Left colon (tissue), 2 donors: Measurements from ENCODE around the gene TM6SF1. TPM values are rescaled to one million over a fixed set of nuclear protein-coding genes. Genes with fewer than 3 reads are reported as not detected.
A peak's percentile ranks its signal among the peaks of the same experiment; 100 is the strongest.
"Not testable (repeated sequence)": the region's sequence is repeated elsewhere in the genome, so short reads cannot be mapped to it uniquely, and the experiment has no call there.

ENCODE experiments used
- ATAC-seq: fragments of 200-7000 bp; cut with Tn5 transposase; one replicate; pipeline ENCODE4 v1.9.1; 2020; ENCODE audit warnings: mild to moderate bottlenecking, moderate library complexity
- DNase-seq, 2 donors: peaks; one replicate each; pipeline ENCODE4 v3.0.0-alpha.2; 2020
- intact Hi-C, 2 donors: fragments of 100-400 bp; cut with DNase I in 1 of 2; cut with micrococcal nuclease in 1 of 2; formaldehyde crosslinking; loops; one replicate each; pipeline versions ENCODE4 v1.11.2 to v1.14.0; 2022; cut with DNase I, micrococcal nuclease
- total RNA-seq, 2 donors: library from RNA; stranded (reverse); fragmentation: NEBNext Ultra II Directional; extraction: Animal tissue kit (Norgen Biotek cat#: 25700); gene quantifications; one replicate each; pipeline ENCODE4 v1.2.1, GENCODE V29; 2021
- donor health status: DM: no; HTN: no; CAD: no.
- donor health status: DM: yes; HTN: yes; CAD: no.

Gene TM6SF1
- total RNA-seq, 2 donors from 2014 or later: 0.67 to 2.0 TPM

DNA sequence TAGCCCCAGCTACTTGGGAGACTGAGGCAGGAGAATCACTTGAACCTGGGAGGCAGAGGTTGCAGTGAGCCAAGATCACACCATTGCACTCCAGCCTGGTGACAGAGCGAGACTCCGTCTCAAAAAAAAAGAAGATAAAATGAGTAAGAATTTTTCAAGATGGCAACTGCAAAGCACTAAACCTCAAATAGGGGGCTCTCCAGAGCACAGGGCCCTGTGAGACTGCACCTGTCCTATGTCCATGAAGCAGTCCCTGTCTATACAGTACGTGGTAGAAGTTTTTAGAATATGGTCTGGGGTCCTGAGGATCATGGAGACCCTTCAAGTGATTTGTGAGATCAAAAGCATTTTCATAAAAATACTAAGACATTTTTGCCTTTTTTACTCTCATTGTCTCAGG is 22.0 kb upstream of the TM6SF1 start:
- intact Hi-C loops, DNase-seq, ATAC-seq: not testable (repeated sequence)

DNA sequence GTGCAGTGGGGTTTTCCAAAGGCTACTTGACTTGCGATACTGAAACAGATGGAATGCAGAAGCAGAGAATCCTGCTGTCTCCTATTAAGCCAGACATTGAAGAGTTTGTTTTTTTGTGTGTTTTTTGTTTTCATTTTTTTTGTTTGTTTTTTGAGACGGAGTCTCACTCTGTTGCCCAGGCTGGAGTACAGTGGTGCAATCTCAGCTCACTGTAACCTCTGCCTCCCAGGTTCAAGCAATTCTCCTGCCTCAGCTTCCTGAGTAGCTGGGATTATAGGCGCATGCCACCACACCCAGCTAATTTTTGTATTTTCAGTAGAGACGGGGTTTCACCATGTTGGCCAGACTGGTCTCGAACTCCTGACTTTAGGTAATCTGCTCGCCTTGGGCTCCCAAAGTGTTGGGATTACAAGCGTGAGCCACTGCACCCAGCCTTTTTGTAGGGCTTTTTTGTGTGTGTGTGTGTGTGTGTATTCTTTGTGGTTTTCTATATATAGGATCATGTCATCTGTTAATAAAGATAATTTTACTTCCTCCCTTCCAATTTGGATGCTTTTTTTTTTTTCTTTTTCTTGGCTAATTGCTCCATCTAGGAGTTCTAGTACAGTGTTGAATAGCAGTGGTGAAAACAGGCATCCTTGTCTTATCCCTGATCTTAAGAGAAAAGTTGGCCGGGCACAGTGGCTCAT is 21.4 kb upstream of the TM6SF1 start:
- DNase-seq, intact Hi-C loops, ATAC-seq: not testable (repeated sequence)

DNA sequence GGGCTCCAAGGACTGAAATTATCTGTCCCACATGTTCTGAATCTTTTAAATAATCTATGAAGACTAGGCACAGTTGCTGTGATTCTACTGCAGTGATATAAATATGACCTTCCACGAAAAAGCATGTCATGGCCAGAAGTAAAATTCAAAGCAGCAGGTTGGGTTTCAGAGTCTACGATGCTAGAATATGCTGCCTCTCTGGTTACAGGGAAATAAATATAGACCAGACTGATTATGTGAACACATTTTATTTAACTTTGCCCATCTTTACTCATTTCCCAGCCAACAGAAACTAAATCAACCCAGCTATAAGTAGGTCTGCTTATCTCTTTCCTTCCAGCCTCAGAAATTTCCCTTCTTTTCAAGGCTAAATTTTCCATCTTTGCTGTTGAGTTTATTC is 19.9 kb upstream of the TM6SF1 start:
- DNase-seq (no peak), ATAC-seq (no peak)
- intact Hi-C loops: no loop called here

DNA sequence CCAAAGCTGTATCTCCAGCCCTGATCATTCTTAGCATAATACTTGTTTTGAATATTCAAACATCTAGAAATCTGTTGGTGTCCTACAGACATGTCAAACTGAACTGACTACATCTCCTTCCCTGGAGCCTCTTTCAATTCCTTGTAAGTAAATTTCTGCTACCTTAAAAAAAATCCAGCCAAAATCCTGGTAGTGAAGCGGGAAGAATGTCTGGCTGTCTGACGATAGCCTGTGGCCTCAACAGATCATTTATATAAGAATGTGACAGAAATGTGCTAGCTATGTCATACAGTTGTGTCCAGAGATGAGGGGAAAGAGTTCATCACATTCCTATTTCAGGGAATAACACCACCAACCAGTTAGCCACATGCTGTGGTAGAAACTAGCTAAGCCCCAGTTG is 18.6 kb upstream of the TM6SF1 start:
- intact Hi-C loops: no loop called here
- no peak for ATAC-seq
- DNase-seq: no peak

DNA sequence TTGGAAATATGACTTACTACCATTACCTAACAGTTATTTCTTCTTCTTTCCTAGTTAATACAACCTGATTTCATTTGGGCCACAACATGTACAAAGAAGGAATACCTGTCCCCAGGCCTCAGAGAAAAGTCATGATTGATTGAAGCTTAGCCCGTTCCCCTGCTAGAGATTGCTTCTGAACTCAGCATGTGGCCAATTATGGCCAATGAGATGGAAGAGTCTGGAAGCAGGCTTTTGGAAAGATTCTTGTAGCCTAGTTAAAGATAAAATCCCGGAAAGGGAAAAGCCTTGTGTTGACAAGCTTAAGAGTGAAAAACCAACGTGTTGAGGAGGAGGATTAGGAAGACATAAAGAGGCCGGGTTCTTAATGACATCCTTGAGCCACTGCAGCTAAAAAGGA is 17.0 kb upstream of the TM6SF1 start:
- ATAC-seq: no peak

DNA sequence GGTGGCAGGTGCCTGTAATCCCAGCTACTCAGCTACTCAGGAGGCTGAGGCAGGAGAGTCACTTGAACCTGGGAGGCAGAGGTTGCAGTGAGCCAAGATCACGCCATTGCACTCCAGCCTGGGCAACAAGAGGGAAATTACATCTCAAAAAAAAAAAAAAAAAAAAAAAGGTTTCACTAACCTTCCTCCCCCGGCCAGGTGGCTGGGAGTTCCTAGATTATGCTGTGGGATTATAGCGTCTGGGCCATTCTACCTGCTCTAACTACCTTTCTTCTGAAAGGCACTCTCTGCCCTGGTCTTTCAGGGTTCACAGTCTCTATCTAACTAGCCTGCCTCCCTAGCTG is 15.5 kb upstream of the TM6SF1 start:
- intact Hi-C loops, DNase-seq, ATAC-seq: not testable (repeated sequence)

More for the DNA sequence above, 17.0 kb upstream of the TM6SF1 start:
- no peak for DNase-seq
- intact Hi-C loops: no loop called here

DNA sequence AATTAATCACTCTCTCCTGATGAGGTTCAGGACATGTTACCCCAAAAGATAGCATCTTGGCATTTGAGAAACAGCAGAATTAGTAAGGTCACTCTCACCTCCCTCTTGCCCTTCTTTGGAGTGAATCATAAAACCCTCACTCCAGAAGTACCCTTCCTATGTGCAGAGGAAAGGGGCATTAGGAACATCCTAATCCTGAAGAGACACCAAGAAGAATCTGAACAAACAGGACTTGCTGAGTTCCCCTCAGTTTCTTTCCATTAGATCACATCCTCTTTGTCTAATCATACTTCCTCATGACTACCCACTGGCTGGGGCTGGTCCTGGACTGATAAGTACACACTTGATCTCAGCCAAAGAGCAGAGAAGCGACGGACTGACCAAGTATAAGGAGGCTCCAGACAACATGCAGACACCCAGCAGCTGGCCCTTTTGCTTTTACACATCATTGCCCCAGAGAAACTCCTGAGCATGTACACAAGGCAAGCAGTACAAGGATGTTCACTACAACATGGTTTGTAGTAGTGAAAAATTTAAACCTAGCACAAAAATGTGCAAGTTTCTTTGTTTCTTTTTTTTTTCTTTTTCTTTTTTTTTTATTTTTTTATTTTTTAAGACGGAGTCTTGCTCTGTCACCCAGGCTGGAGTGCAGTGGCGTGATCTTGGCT is 15.0 kb upstream of the TM6SF1 start:
- intact Hi-C loops: no loop called here
- ATAC-seq: peak; percentile 34
- DNase-seq: peak in 1 of 2 donors; percentile 26

DNA sequence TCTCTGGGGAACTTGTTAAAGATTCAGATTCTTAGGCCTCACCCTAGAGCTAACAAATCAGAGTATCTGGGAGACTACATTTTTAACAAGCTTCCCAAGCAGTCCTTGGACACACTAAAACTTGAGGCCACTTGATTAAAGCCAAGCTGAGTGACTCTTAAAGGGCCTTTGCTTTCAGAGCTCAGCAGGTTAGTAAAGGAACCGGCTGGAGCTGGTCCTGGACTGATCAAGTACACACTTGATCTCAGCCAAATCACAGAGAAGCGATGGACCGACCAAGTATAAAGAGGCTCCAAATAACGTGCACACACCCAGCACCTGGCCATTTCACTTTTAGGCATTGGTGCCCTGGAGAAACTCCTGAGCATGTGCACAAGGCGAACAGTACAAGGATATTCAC is 12.9 kb upstream of the TM6SF1 start:
- DNase-seq (no peak), ATAC-seq (no peak)
- intact Hi-C loops: no loop called here

DNA sequence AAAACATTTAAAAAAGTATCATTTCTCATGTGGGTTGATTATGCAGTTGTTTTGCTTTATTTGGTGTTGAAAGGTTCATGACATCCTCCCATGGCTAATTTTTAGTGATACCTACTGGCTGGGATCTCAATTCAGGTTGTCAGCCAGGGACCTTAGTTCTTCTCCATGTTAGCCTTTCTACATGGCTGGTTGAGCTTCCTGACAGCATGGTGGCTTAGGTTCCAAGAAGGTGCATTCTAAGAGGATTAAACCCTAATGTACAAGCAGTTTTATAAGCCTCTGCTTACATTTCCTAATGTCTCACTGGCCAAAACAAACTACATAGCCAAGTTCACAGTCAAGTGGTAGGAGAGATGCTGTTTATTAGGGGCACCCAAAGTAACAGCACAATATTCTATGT is 9.4 kb upstream of the TM6SF1 start:
- DNase-seq (no peak), ATAC-seq (no peak)
- intact Hi-C loops: no loop called here

DNA sequence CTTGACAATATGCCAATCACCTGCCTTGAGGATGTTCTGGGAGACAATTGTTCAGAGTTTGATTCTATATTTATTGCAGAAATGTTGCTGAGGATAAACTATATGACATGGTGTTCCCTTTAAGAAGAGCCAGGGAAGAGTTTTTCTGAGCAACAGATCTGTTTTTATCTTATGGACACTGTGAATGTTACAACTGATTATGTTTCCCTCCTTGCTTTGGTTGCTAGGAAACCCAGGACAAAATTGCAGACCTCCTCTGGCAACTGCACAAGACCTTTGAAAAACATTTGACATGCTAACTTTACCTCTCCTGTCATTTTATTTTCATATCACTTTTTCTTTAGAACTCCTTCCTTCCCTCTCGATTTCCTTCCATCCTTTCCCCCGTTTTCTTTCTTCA is 8.2 kb upstream of the TM6SF1 start:
- intact Hi-C loops: no loop called here
- ATAC-seq: no peak
- DNase-seq: no peak

DNA sequence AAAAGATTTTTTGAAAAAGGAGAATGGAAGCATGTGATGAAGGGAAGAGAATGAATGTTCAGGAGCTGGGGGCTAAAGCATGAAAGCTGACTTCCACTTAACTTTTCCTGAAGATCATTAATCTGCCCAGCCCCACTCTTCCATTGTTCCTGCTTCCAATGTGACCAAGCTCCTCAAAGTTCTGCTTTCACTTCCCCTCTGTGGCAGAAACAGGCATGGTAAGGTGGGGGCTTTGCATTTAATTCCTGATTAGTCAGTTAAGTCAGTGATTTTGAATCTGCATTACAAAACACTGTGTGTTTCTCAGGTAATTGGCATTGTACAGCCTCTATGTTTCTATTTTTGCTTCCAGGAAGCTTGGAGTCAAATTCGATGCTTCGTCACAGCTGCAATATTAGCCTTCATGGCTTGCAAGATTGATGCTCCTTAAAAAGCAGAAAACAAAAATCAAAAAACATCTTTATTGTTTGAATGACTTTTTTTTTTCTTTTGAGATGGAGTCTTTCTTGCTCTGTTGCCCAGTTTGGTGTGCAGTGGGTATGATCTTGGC is 7.3 kb upstream of the TM6SF1 start:
- ATAC-seq: no peak
- DNase-seq: no peak
- intact Hi-C loops: no loop called here

DNA sequence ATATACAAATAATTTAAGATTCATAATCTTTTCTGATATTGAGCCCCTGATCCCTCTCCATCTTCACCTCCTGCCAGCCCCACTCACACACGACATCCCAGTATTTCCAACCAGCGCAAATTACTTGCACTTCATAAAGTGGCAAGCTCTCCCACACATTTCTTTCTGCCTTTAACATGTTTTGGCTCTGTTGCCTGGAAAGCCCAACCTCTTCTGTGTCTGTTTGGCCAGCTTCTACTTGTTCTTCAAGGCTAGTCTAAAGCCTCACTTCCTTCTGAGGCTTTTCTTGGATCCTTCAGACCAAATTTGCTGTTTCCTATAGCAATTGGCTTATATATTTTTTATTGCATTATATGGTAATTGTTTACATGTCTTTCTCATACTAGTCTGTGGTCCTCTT is 5.1 kb upstream of the TM6SF1 start:
- no peak for ATAC-seq
- intact Hi-C loops: no loop called here
- no peak for DNase-seq

DNA sequence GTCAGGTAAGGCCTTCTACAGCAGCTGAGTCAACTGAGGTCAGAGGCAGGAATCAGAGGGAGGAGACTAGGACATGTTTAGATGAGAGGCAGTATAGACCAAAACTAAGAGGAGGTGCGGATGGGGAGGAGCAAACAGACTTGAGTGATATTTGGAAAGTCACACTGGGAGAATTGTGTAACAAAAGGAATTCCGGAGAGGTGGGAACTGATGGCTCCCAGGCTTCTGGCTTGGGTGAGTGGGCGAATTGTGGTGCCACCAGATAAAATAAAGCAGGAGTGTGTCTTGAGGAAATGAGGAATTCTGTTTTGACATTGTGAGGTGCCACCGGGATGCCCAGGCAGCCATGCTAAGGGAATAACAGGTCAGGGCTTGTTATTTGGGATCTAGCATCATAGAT is 3.3 kb upstream of the TM6SF1 start:
- DNase-seq (no peak), ATAC-seq (no peak)
- intact Hi-C loops: no loop called here

DNA sequence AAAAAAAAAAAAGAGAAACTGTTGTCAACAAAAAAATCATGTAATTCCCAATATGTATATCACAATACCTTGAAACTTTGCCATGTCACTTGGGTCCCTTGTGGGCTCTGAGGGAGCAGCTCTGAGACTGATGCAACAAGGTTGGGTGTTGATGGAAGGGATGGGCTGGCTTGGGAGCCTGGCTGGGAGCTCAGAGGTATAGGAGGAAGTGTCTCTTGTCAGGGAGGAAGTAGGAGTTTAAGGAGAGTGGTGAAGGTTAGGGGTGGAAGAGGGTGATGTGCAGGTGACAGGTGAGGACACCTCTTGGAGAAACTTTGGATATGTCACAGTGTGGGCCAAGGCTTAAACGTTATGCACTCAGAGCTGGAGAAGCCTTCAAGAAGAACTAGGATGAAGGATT is 2.0 kb upstream of the TM6SF1 start:
- ATAC-seq: no peak
- DNase-seq: no peak
- intact Hi-C loops: no loop called here

DNA sequence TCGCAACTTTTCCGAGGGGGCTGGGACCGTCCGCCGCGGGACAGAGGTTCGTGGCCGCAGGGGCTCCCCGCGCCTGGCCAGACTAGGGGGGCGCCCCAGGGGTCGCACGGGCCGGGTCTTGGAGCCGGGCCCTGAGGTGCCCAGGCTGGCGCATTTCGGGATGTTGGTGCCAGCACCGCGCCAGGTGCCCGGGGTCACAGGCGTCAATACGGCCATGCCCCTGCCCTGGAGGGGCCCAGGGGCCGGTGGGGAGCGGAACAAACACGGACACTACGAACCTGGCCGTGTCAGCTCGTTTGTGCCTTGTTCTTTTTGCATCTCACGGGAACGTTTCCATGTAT is 366 bp downstream of the TM6SF1 start:
- intact Hi-C loops: no loop called here
- ATAC-seq (no peak), DNase-seq (no peak)

DNA sequence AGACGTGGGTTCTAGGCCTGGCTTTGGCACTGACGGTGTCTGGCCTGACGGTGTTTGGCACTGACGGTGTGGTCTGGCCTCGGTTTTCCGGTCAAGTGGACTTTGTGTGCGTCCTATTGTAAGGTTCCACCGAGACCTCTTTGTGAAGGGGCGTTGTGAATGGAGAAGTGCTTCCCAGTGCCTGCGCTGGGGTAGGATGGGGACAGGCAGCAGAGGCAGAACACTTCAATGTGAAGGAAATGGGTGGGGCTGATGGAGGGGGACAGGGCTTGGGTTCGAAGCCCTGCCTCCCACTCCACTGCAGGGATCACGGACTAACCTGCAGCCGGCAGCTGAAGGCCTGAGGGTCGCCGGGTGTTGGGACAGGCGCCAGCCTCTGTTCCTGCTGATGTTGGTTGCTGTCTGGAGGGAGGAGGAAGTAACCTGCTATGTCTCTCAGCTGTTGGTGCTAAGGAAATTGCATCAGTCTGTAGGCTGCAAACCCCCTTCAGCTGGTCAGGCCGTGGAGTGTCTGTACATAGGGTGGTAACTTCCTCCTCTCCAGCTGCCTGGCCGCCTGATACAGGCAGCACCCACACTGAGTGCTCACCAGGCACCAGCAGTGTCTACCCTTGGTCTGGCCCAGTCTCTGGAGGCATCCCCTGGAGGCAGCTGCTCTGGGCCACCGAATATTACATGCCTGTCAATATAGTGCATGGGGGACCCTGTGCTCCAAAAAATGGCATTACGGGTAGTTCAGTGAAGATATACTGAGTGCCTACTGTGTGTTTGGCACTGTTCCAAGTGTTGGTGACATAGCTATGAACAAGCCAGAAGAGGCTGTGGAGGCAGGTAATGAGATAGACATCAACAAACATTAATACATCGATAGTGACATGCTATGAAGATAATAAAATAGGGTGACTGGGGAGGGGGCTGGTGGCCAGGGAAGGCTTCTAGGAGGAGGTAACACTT is 1.1 kb downstream of the TM6SF1 start:
- DNase-seq (peak; percentile 28 to 56), ATAC-seq (peak; percentile 53)
- intact Hi-C loops: no loop called here

DNA sequence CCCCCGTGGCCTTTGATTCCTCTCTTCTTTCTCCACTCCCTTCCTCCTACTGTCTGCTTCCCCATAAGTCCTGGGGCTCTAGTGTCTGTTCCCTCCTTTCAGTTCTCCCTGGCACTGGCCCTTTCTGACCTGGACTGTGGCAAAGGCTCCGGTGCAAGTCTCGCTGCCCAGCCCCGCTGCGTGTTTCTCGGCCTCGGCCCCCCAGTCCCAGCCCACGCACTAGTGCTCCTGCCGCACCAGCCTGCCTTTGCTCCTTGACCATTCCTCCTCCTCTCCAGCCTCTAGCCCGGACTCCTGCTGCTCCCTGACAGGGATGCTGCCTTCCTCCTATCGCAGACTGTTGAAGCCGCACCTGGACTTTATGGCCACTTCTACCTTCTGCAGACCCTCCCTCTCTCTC is 2.1 kb downstream of the TM6SF1 start:
- intact Hi-C loops: no loop called here
- DNase-seq (no peak), ATAC-seq (no peak)

DNA sequence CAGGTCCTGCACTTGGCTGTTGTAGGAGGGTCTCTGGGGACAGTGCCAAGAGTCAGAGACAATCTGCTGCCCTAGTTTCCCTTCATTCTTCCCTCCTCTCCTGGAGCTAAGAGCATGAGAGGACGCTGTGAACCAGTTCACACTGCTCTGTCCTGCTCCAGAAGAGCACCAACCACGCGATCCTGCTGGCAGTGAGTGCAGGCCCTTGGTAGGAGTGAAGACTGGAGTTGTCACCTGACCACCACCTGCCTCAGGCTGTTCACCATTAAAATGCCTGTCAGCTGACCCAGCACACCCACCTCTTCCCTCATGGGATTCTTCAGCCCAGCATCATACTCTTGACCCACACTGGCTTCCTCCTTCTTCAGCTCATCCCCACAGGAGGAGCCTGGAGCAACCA is 2.9 kb downstream of the TM6SF1 start:
- DNase-seq (no peak), ATAC-seq (no peak)
- intact Hi-C loops: no loop called here

DNA sequence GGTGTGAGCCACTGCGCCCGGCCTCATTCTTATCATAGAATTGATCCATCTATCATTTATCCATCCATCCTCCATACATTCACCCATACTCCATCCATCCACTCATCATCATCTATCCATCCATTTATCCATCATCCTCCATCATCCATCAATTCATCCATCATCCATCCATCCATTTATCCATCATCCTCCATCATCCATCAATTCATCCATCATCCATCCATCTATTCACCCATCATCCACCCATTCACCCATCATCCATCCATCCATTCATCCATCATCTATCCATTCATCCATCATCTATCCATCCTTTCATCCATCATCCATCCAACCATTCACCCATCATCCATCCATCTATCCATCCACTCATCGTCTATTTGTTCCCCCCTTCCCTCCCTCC is 3.7 kb downstream of the TM6SF1 start:
- intact Hi-C loops: no loop called here
- ATAC-seq (no peak), DNase-seq (no peak)
